GM12874 (cell line): Measurements from ENCODE around the gene SPARC.

Experiments
- TF ChIP-seq, protein P1 (sequence below): IDR thresholded peaks from 2 replicates; pipeline ENCODE4 v1.5.1; 2011; ENCODE audit warnings: low read depth, mild to moderate bottlenecking, control low read depth, low read length, moderate library complexity; ENCODE audit not compliant: insufficient read depth

SPARC gene

DNA sequence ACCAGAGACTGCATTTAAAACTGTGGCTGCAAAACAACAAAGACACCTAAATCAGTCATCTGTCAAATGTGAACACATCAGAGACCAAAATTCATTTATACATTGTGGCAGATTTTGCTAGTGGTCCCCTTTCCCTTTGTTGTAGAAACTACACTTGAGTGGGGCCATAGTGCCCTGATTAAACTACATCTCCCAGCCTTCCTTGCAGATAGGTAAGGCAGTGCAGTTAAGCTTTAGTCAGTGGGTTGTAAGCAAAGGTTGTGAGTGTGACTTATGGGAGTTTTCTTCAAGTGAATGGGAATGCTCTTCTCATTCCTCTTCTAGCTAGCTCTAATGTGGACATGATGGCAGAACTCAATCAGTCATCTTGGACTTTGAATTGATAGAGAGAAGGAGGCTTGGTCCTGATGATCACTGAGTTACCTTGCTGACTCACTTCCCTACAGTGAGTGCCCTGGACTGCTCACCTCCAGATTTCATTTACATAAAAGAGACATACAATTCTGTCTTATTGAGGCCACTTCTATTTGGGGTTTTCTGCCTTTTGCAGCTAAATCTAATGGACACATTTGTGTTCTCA, 35.2 kb upstream of the SPARC start:
- TF ChIP-seq, protein P1, sequence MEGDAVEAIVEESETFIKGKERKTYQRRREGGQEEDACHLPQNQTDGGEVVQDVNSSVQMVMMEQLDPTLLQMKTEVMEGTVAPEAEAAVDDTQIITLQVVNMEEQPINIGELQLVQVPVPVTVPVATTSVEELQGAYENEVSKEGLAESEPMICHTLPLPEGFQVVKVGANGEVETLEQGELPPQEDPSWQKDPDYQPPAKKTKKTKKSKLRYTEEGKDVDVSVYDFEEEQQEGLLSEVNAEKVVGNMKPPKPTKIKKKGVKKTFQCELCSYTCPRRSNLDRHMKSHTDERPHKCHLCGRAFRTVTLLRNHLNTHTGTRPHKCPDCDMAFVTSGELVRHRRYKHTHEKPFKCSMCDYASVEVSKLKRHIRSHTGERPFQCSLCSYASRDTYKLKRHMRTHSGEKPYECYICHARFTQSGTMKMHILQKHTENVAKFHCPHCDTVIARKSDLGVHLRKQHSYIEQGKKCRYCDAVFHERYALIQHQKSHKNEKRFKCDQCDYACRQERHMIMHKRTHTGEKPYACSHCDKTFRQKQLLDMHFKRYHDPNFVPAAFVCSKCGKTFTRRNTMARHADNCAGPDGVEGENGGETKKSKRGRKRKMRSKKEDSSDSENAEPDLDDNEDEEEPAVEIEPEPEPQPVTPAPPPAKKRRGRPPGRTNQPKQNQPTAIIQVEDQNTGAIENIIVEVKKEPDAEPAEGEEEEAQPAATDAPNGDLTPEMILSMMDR = no peak

DNA sequence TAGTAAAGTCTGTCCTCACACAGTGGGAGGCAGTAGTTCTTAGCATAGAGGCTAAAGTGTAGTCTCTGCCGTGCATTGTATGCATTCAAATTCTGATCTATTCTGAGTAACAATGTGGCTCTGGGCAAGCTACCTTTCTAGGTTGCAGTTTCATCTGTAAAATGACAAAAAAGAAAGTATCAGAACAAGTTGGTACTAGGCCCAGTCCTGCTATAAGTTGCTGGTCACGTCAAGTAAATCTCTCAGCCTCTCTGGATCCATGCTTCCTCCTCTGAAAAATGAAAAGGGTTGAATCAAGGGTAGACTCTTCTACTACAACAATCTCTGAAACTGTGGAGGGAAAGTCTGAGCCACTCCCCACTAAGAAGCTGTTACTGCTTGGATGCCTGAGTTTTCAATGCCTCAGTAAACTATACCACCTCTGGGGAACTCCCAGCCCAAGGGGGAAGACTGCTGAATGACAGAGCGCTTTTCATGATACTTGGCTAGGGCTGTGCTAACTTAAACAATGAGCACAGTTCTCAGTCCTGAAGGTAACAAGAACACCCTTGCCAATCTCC, 34.5 kb upstream of the SPARC start:
- TF ChIP-seq, protein P1 = no peak

DNA sequence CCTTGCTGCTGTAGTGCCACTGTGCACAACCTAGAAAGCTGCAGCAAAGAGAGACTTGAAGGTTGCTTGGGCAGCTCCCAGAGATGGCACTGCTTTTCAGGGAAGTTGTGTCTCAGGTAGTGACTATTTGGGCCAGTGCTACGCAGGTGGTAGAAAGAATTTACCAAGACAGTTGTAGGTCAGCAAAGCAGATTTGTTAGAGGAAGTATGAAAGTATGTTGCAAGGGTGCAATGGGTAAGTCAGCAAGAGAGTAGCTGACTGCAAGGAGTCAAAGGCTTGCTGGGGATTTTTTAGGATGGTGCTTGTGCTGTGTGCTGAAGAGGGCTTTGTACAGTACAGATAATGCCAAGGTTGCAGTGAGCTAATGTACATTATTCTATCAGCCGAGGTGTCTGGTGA, 33.5 kb upstream of the SPARC start:
- TF ChIP-seq, protein P1 = no peak

DNA sequence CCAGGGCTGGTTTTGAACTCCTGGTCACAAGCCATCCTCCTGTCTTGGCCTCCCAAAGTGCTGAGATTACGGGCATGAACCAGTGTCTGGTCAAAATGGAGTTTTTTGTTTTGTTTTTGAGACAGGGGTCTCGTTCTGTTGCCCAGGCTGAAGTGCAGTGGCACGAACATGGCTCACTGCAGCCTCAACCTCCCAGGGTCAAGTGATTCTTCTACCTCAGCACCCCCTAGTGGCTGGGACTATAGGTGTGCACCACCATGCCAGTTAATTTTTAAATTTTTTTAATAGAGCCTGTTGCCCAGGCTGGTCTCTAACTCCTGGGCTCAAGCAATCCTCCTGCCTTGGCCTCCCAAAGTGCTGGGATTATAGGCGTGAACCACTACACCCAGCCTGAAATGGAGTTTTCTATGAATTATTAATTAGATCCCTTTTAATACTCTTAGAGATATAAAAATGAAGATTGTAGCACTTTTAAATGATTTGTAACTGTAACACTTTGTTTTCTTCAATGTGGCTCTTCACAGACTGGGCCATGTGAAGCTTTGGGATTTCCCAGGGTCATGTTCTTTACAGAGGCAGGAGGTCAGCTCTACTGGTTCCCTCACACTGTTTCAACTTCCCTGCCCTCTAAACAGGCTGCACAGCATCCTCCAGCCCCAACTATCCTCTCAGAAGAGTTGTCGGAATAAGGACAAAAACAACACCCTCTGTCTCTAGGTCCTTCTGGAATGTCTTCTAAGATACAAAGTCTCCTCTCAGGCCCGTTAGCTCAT, 32.7 kb upstream of the SPARC start:
- TF ChIP-seq, protein P1 = peak; percentile 57

DNA sequence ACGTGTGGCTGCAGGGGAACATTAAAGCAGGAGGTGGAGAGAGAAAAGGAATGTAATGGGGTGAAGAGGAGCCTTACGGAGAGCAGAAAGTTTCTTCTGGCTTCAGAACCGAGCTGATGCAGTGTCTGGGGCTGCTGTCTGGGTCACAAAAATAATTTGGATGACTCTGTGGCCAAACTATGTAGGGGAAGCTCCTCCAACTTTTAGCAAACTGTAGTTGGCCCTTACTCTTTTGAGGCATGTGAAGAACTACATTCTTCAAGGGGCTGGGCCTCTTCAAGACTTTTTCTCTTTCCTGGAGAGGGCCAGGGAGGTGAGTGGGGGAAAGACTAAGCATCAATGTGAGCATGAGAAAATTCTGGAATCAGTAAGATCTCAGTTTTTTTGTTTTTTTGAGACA, 31.9 kb upstream of the SPARC start:
- TF ChIP-seq, protein P1 = no peak

DNA sequence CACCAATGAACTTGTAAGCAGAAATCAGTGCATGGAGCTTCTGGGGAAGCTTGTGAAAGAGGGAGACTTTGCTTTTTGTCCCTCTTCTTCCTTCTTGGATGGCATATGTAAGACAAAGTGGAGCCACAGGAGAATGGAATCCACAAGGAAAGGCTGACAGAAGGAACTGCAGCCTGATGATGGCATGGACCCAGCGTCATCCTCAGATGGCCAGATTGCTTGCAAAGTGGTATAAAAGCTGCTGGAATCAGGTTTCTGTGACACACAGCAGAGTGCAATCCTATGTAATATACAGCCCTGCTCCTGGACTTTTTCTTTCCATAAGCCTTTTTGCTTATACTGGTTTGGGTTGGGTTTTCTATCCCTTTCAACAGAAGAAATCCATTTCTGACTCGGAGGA, 31.4 kb upstream of the SPARC start:
- TF ChIP-seq, protein P1 = no peak

DNA sequence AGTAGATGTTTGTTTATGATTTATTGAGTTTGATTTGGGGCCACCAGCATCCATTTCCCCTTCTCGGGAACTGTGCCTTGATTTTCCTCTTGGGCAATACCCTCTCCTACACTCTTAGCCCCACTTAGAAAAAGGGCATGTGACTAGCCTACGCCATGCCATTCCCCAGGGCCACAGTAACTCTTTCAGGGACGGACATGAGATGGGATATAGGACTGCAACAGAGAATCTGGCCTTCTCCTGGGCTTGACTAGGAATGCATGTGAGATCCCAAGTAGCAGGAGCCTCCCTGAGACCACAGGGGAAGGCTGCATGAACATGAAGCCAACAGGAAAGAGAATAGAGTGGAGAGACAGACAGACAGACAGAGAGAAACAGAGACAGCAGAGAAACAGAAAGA, 30.7 kb upstream of the SPARC start:
- TF ChIP-seq, protein P1 = no peak
